Glutamatergic neuron (in vitro differentiated cells): ENCODE measurements around the gene MVP. TPM values are rescaled to one million over a fixed set of nuclear protein-coding genes. Genes with fewer than 3 reads are reported as not detected.
A peak's percentile ranks its signal among the peaks of the same experiment; 100 is the strongest.
"Not testable (repeated sequence)": the region's sequence is repeated elsewhere in the genome, so short reads cannot be mapped to it uniquely, and the experiment has no call there.

Source experiments
- DNase-seq: peaks from one replicate; pipeline ENCODE4 v3.0.0; 2022
- H3K27ac Mint-ChIP-seq: one replicate; pipeline ENCODE4 v1.8.0; 2020; ENCODE audit warnings: mild to moderate bottlenecking, mixed read lengths, inconsistent platforms; ENCODE audit not compliant: unreplicated experiment
- H3K27me3 Mint-ChIP-seq: one replicate; pipeline ENCODE4 v1.8.0; 2020; ENCODE audit warnings: mild to moderate bottlenecking, moderate library complexity, mixed read lengths, inconsistent platforms; ENCODE audit not compliant: unreplicated experiment
- H3K36me3 Mint-ChIP-seq: one replicate; pipeline ENCODE4 v1.8.0; 2020; ENCODE audit warnings: mild to moderate bottlenecking, mixed read lengths, inconsistent platforms; ENCODE audit not compliant: unreplicated experiment
- H3K4me1 Mint-ChIP-seq: one replicate; pipeline ENCODE4 v1.8.0; 2020; ENCODE audit warnings: mild to moderate bottlenecking, low read depth, mixed read lengths, inconsistent platforms; ENCODE audit not compliant: unreplicated experiment
- H3K4me3 Mint-ChIP-seq: one replicate; pipeline ENCODE4 v1.8.0; 2020; ENCODE audit warnings: mild to moderate bottlenecking, mixed read lengths, inconsistent platforms; ENCODE audit not compliant: unreplicated experiment
- H3K9me3 Mint-ChIP-seq: one replicate; pipeline ENCODE4 v1.8.0; 2020; ENCODE audit warnings: mild to moderate bottlenecking, moderate library complexity, mixed read lengths, inconsistent platforms; ENCODE audit not compliant: unreplicated experiment
- CTCF ChIP-seq: fragments of 200-600 bp; sonication (generic); IDR thresholded peaks from one replicate; pipeline ENCODE4 v1.5.0; 2021; ENCODE audit not compliant: partially characterized antibody, unreplicated experiment
- total RNA-seq: library from RNA; stranded (reverse); fragmentation: NEBNext Ultra II Directional; extraction: Animal tissue kit (Norgen Biotek cat#: 25700); gene quantifications from one replicate; pipeline ENCODE4 v1.2.1, GENCODE V29; 2021; ENCODE audit not compliant: unreplicated experiment

Gene MVP
- total RNA-seq, 1 donor from 2014 or later = 82.7 TPM

- peak within 1 kb of the TSS; percentile 92 for H3K4me3 Mint-ChIP-seq
- TF ChIP-seq CTCF = peak; percentile 75
- peaks cover 5% of the 10 kb centered on the region for H3K27me3 Mint-ChIP-seq
- DNase-seq = peak; percentile 99
- no peaks in the 10 kb centered on the region for H3K9me3 Mint-ChIP-seq
- H3K36me3 Mint-ChIP-seq = no peaks in the 10 kb centered on the region
- H3K4me1 Mint-ChIP-seq = peaks cover 13% of the 10 kb centered on the region
- peak within 1 kb of the TSS; percentile 96 for H3K27ac Mint-ChIP-seq
These were observed 29.9 kb upstream of the MVP start, which contains the start of gene KIF22 for GRCh38 chr16:29790183-29790948. Gene KIF22 (plus strand): TSS chr16:29790751. CDS start chr16:29790760, 9 bp downstream.

DNA sequence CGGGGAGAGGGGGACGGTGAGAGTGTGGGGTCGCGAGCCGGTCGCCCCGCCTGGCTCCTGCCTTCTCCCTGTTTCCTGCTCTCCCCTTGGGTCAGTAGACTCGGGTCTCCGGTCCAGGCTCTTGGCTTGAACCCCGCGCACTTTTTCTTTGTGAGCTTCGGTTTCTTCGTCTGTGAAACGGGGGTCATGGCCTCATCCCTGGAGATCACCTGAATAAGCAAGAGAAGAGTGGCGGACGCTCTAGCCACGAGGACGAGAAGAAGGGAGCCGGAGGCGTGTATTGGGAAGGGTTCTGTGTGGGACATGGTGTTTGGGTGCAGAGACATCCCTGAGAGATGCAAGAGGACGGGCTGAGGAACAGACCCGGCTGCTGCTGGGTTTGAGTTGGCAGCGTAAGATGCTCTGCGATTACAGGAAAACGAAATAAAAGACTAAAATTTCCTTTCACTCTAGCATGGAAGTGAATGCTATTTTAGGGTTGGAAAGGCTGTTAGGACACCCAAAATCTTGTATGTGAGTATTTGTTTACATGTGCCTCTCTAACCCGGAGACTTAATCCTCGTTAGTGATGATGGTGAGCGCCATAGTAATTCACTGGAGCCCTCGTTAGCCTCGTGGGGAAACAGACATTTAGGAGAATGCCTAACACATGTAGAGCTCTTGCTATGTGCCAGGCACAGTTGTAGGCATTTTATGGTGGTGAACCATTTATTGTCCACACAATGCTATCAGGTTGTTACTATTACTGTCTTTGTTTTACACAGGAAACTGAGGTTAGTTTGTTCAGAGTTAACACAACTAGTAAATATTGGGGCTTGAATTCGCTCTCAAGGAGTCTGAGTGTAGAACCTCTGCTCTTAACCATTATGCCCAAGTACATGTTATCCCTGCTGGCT lies 29.1 kb upstream of the MVP start:
- TF ChIP-seq CTCF = no peak
- Mint-ChIP-seq H3K27me3 (peaks cover 5% of the 10 kb centered on the region), H3K36me3 (no peaks in the 10 kb centered on the region), H3K27ac (peak overlapping the region; percentile 37), H3K4me3 (peak overlapping the region; percentile 92), H3K9me3 (peaks cover 2% of the 10 kb centered on the region), H3K4me1 (peaks cover 12% of the 10 kb centered on the region)
- no peak for DNase-seq

- TF ChIP-seq CTCF = no peak
- Mint-ChIP-seq H3K27ac (no peak overlapping the region), H3K4me1 (peaks cover 12% of the 10 kb centered on the region), H3K9me3 (peaks cover 2% of the 10 kb centered on the region), H3K27me3 (peaks cover 5% of the 10 kb centered on the region), H3K4me3 (peak overlapping the region; percentile 92), H3K36me3 (no peaks in the 10 kb centered on the region)
- DNase-seq = no peak
These were observed 28.1 kb upstream of the MVP start for GRCh38 chr16:29791845-29792807.

- not testable (repeated sequence) for H3K36me3 Mint-ChIP-seq
- Mint-ChIP-seq H3K27ac (peak overlapping the region; percentile 62), H3K4me1 (peaks cover 12% of the 10 kb centered on the region)
These were observed 27.1 kb upstream of the MVP start for GRCh38 chr16:29793153-29793552.

DNA sequence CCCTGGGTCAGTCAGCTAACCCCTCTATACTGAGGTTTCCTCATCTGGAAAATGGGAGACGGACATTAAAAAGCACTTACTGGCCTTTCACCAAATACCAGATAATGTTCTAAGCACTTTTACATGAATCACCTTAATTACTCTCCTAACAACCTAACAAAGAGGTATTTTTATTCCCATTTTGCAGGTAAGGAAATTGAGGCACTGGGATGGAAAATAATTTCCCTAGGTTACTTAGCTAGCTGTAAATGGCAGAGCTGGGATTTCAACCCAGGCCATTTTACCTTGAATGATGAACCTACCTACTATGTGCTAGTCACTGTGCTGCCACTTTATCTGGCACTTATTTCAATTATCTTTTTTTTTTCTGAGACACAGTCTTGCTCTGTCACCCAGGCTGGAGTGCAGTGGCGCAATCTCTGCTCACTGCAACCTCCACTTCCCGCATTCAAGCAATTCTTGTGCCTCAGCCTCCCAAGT lies 26.0 kb upstream of the MVP start:
- Mint-ChIP-seq H3K36me3 (no peaks in the 10 kb centered on the region), H3K4me1 (peaks cover 12% of the 10 kb centered on the region), H3K27ac (no peak overlapping the region), H3K27me3 (peaks cover 5% of the 10 kb centered on the region), H3K4me3 (no peak overlapping the region), H3K9me3 (peaks cover 2% of the 10 kb centered on the region)
- DNase-seq = no peak
- no peak for TF ChIP-seq CTCF

More at GRCh38 chr16:29793153-29793552, 27.1 kb upstream of the MVP start:
- not testable (repeated sequence) for H3K27me3 Mint-ChIP-seq, DNase-seq, H3K9me3 Mint-ChIP-seq, H3K4me3 Mint-ChIP-seq
